HUDEP-2 (cell line): ENCODE measurements around the gene RACGAP1.

Experiments
- DNase-seq, 76 experiments: peaks; one replicate each; lab custom pipeline; 2025; ENCODE audit not compliant: unreplicated experiment in 76 of 76; lab: John Stamatoyannopoulos, UW

RACGAP1 gene

GRCh38 chr12:50025187-50026059 lies at the start of gene RACGAP1:
Gene RACGAP1, minus strand, starts transcription at chr12:50025494. Its CDS starts 8,779 bp downstream, at chr12:50016715.
- DNase-seq, result peak in 75 of 76 experiments; percentile 44 to 99 (median 94)

GRCh38 chr12:50073712-50074111 lies 48.4 kb upstream of the RACGAP1 start:
- DNase-seq, result no peak

- DNase-seq, result peak in 2 of 76 experiments; percentile 9 to 17
Measured at GRCh38 chr12:50073206-50073605, 47.9 kb upstream of the RACGAP1 start.

DNA sequence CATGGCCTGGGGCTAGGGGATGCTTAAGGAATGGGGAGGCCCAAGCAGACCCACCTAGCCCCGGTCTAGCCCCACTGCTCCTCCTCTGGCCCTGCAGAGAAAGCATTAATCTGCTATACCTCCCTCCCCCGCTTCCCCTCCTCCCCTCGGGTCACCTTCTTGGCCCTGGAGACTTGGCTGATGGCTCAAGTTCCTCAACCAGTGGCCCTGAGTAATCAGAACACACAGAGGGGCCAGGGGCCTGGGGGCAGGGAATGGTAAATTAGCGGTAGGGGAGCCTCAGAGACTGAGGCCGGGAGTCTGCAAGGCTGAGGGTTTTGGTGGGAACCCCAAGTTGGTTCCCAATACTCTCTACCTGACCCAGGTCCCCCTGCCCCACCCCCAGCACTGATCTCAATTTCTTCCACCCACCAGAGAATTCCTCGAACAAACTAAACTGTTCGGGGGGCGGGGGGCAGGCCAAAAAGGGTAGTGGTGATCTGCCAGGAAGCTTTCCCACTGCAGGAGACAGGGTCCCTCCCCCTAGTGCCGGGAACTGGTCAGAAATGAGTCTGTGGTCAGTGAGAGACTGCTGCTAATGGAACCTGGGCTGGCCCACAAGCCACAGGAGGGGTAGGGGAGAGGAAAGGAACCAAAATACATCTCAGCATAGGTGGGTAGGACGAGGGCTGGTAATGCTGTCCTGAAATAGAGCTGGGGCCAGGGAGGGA lies 47.1 kb upstream of the RACGAP1 start:
- no peak for DNase-seq

DNA sequence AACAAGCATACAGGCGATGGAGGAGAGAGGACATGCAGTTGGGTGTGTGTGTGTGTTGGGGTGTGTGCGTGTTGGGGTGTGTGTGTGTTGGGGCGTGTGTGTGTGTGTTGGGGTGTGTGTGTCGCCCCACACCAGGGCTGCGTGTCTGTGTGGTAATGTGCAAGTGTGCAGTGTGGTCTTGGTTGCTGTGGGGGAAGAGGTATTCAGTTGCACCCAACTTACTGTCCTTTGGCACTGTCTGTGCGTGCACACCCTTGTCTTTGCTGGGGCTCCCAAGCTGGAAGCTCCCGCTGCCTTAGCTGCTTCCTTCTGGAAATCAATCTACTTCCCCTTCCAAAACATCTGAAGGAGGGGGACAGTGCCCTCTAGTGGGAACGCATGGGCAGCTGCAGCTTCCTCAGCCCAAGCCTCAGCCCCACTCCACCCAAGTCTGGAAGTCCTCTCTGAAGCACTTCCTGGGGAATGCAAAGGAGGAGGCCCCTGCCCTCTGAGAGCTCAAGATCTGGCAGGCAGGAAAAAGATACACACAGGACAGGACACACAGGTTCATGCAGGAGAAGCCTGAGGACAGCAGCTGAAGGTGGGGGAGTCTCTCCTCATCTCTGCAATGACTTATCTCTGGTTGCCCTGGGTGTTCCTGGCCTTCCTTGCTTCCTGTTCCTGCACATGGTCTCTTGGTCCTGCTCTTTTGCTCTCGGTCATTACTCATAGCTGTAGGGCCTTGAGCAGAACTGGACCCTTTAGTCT lies 45.2 kb upstream of the RACGAP1 start:
- peak in 65 of 76 experiments; percentile 6 to 81 (median 45) for DNase-seq

GRCh38 chr12:50069539-50069938 lies 44.2 kb upstream of the RACGAP1 start:
- no peak for DNase-seq

GRCh38 chr12:50069069-50069468 lies 43.8 kb upstream of the RACGAP1 start:
- no peak for DNase-seq

DNA sequence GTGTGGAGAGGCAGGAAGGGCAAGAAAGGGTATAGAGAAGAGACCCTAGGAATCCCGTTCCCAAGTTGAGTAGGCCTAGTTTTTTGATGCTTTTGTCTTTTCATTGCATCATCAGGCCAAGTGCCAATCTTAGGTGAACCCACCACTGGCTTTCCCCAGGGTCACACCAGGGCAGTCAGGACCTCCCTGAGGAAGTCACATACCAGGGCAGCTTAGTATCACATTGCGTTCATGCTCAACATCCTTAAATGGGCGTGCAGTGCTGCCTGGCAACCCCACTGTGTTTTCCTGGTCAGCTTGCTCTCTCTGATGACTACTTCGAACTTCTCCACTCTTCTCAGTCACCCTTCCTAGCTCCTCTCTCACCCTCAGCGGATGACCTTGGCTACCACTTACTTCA lies 41.1 kb upstream of the RACGAP1 start:
- DNase-seq, result no peak

GRCh38 chr12:50065726-50066310 lies 40.5 kb upstream of the RACGAP1 start:
- no peak for DNase-seq

DNA sequence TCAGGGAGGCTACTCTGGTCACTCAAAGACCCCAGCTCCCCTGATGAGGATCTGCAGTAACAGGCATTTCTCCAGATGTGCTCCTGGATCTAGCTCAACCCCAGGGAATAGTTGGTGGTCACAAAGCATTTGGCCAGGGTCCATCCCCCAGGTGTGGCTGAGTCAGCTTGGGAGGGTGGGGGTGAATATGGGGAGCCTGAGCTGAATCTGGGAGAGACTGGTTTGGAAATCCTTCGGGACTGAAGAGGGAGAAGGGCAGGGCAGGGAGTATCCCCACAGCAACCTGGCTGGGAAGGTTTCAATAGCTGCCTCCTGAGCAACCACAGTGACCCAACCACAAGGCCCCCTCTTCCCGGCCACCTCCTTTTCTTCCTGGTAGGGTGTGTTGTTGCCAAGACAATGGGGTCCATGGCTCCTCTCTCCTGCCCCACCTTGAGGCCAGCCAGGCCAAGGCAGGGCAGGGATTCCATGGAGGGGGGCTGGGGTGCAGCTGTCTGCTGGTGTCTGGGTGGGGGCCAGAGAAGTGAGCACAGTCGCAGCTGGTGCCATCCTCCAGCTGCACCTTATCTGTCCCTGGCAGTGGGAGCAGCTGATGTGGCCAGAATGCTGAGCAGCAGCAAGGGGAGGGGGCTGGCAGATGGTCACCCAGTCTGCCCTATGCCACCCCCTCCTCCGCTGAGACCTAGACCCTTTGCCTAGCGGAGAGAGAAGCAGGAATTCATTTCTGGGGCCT lies 37.6 kb upstream of the RACGAP1 start:
- DNase-seq, result peak in 5 of 76 experiments; percentile 6 to 12 (median 6)

GRCh38 chr12:50061946-50062686 lies 36.8 kb upstream of the RACGAP1 start:
- DNase-seq, result no peak

DNA sequence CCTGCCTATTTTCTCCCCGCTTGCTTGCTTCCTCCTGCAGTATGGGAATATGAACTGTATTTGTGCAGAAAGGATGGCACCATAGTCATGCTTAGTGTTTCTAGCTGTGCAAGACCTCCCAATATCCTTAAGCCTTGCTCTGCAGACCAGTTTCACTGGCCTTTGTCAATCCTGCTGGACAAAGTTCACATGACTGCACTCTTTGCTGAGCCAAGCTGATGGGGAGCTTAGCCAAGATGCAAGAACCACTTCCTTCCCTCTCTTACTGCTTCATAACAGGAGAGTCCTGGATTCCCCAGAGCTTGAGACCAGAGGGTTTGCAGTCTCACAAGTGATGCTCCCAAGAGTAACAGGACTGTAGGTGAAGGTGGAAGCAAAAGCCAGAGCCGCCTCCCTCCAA lies 35.9 kb upstream of the RACGAP1 start:
- no peak for DNase-seq

GRCh38 chr12:50060120-50060468 lies 34.8 kb upstream of the RACGAP1 start:
- no peak for DNase-seq

DNA sequence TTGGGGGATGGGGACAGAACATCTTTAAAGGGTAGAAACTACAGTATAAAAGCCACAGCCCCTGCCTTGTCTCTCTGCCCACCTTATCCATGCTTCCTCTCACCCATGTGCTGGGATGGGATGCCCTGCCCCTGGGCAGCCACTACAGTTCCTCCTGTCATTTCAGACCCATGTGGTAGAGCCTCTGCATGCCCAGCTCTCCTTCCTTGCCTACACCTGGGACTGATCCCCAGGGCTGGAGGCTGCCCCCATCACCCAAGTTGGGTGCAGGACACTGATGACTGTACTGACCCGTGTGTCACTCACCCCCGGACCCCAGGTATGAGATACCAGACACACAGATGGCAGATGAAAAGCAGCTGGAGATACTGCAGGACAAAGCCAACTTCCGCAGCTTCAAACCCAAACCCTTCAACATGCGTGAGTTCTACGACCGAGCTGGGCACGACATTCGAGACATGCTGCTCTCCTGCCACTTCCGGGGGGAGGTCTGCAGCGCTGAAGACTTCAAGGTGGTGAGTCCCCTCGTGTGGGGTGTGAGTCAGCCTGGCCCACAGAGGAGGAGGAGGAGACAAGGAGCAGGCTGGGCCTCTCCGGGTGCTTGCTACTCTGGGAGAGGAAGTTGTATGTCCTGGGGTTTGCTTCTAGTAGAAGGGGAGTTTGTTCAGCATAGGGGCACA lies 34.3 kb upstream of the RACGAP1 start:
- DNase-seq, result peak in 1 of 76 experiments; percentile 2

- no peak for DNase-seq
Measured at GRCh38 chr12:50058743-50059312, 33.5 kb upstream of the RACGAP1 start.

- DNase-seq, result no peak
Measured at GRCh38 chr12:50057896-50058670, 32.8 kb upstream of the RACGAP1 start.

- peak in 8 of 76 experiments; percentile 5 to 34 (median 17) for DNase-seq
Measured at GRCh38 chr12:50057000-50057841, 31.9 kb upstream of the RACGAP1 start, which contains the start of gene ASIC1. Gene ASIC1, plus strand, starts transcription at chr12:50057596. Its CDS starts 1,171 bp downstream, at chr12:50058767.
